Progenitor cell of endocrine pancreas (in vitro differentiated cells): ENCODE data around the gene CD3G. TPM values are rescaled to one million over a fixed set of nuclear protein-coding genes. Genes with fewer than 3 reads are reported as not detected.

Source experiments
- DNase-seq: peaks from one replicate; pipeline ENCODE4 v3.0.0; 2021; ENCODE audit warnings: low spot score; ENCODE audit not compliant: unreplicated experiment
- H3K27ac Mint-ChIP-seq: 2 replicates; pipeline ENCODE4 v1.8.0; 2021; ENCODE audit warnings: mild to moderate bottlenecking, moderate library complexity, mixed read lengths
- H3K27me3 Mint-ChIP-seq: 2 replicates; pipeline ENCODE4 v1.8.0; 2021; ENCODE audit warnings: mixed read lengths
- H3K36me3 Mint-ChIP-seq: 2 replicates; pipeline ENCODE4 v1.8.0; 2022; ENCODE audit warnings: mixed read lengths; ENCODE audit not compliant: insufficient read depth
- H3K4me1 Mint-ChIP-seq: 2 replicates; pipeline ENCODE4 v1.8.0; 2021; ENCODE audit warnings: low read depth, mixed read lengths
- H3K4me3 Mint-ChIP-seq: 2 replicates; pipeline ENCODE4 v1.8.0; 2021; ENCODE audit warnings: low read depth, mild to moderate bottlenecking, moderate library complexity, mixed read lengths
- H3K9me3 Mint-ChIP-seq: 2 replicates; pipeline ENCODE4 v1.8.0; 2021; ENCODE audit warnings: low read depth, mixed read lengths
- CTCF ChIP-seq: fragments of 200-600 bp; sonication (generic); IDR thresholded peaks from one replicate; pipeline ENCODE4 v1.5.0; 2021; ENCODE audit warnings: antibody characterized with exemption, mild to moderate bottlenecking; ENCODE audit not compliant: unreplicated experiment
- total RNA-seq: library from RNA; stranded (reverse); gene quantifications from 2 replicates; pipeline ENCODE4 v1.2.1, GENCODE V29; 2021

The CD3G gene
- total RNA-seq, 1 donor from 2014 or later = not detected

GRCh38 chr11:118343248-118343647 is 896 bp upstream of the CD3G start:
- Mint-ChIP-seq H3K9me3 (no peaks in the 10 kb centered on the region), H3K36me3 (no peaks in the 10 kb centered on the region), H3K27ac (no peak overlapping the region), H3K4me3 (no peak overlapping the region), H3K4me1 (no peaks in the 10 kb centered on the region), H3K27me3 (peaks cover 26% of the 10 kb centered on the region)
- no peak for DNase-seq
- TF ChIP-seq CTCF = no peak

- H3K27me3 Mint-ChIP-seq = peaks cover 41% of the 10 kb centered on the region
- DNase-seq = no peak
- no peak overlapping the region for H3K27ac Mint-ChIP-seq
- H3K9me3 Mint-ChIP-seq = no peaks in the 10 kb centered on the region
- TF ChIP-seq CTCF = no peak
- H3K4me3 Mint-ChIP-seq = no peak overlapping the region
- no peaks in the 10 kb centered on the region for H3K4me1 Mint-ChIP-seq
- H3K36me3 Mint-ChIP-seq = no peaks in the 10 kb centered on the region
These were observed 5.3 kb downstream of the CD3G start for GRCh38 chr11:118349475-118349874.

- Mint-ChIP-seq H3K36me3 (no peaks in the 10 kb centered on the region), H3K27ac (no peak overlapping the region), H3K9me3 (no peaks in the 10 kb centered on the region), H3K27me3 (peaks cover 33% of the 10 kb centered on the region), H3K4me3 (no peak overlapping the region), H3K4me1 (no peaks in the 10 kb centered on the region)
- peak; percentile 65 for TF ChIP-seq CTCF
- DNase-seq = no peak
These were observed 9.1 kb downstream of the CD3G start for GRCh38 chr11:118353084-118353710.

DNA sequence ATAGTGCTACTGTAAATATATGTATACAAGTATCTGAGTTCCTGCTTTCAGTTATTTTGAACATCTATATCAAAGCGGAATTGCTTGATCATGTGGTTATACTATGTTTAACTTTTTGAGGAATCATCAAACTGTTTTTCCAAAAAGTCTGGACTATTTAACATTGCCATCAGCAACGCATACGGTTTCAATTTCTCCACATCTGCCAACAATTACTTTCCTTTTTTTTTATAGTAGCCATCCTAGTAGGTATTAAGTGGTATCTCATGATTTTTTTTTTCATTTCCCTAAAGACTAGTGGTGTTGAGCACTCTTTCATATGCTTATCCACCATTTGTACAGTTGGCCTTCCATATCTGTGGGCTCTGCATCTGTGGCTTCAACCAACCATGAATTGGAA is 13.9 kb downstream of the CD3G start:
- TF ChIP-seq CTCF = no peak
- H3K27me3 Mint-ChIP-seq = peaks cover 15% of the 10 kb centered on the region

GRCh38 chr11:118359295-118359958 is 15.3 kb downstream of the CD3G start, which contains the start of gene UBE4A:
TSS of gene UBE4A (plus strand) at chr11:118359600. CDS start at chr11:118365081, 5,481 bp downstream.
- no peaks in the 10 kb centered on the region for H3K9me3 Mint-ChIP-seq
- no peaks in the 10 kb centered on the region for H3K36me3 Mint-ChIP-seq
- peak within 1 kb of the TSS; percentile 93 for H3K4me3 Mint-ChIP-seq
- DNase-seq = peak; percentile 87
- H3K27me3 Mint-ChIP-seq = peaks cover 15% of the 10 kb centered on the region
- H3K27ac Mint-ChIP-seq = peak within 1 kb of the TSS; percentile 93
- no peak for TF ChIP-seq CTCF
- peaks cover 8% of the 10 kb centered on the region for H3K4me1 Mint-ChIP-seq

More for the DNA sequence above, 13.9 kb downstream of the CD3G start:
- Mint-ChIP-seq H3K27ac (no peak overlapping the region), H3K36me3 (no peaks in the 10 kb centered on the region), H3K9me3 (no peaks in the 10 kb centered on the region), H3K4me3 (no peak overlapping the region), H3K4me1 (peaks cover 8% of the 10 kb centered on the region)
- DNase-seq = no peak
